ENCODE measurements around the gene TMEM127. TPM values are rescaled to one million over a fixed set of nuclear protein-coding genes. Genes with fewer than 3 reads are reported as not detected.

TMEM127 gene
- total and polyA plus RNA-seq, 2 donors from 2014 or later: 37.4 to 72.3 TPM

- Histone ChIP-seq H3K36me3 (ENCODE audit: control insufficient read depth in 2 of 3, insufficient read depth in 3 of 3, low read length in 3 of 3) (peaks cover under 1 to 9% (median 1%) of the 10 kb centered on the region in 3 donors), H3K9ac (ENCODE audit: low read length in 3 of 3) (no peak overlapping the region), H3K4me3 (ENCODE audit: low read length in 3 of 3) (no peak overlapping the region), H3K9me3 (ENCODE audit: control insufficient read depth in 2 of 3, insufficient read depth in 1 of 3, low read length in 3 of 3) (no peaks in the 10 kb centered on the region), H3K27me3 (ENCODE audit: control insufficient read depth, insufficient read depth, low read length) (no peaks in the 10 kb centered on the region), H3K4me1 (ENCODE audit: control insufficient read depth in 2 of 3, insufficient read depth in 2 of 3, low read depth in 1 of 3, low read length in 3 of 3) (peaks cover 0 to 9% (median 9%) of the 10 kb centered on the region in 3 donors), H3K27ac (ENCODE audit: low read depth in 2 of 2, low read length in 2 of 2) (no peak overlapping the region)
- no peak for DNase-seq
- no peak for TF ChIP-seq CTCF (IDR thresholded peaks at IDR 0.05; ENCODE audit: borderline replicate concordance, extremely low read depth, insufficient read depth)
- intact Hi-C loops (cut with DNase I): no loop called here
- FAIRE-seq: no peak
Measured at GRCh38 chr2:96308248-96308647, 42.5 kb upstream of the TMEM127 start.

- DNase-seq: no peak
- no peak for TF ChIP-seq CTCF (IDR thresholded peaks at IDR 0.05; ENCODE audit: borderline replicate concordance, extremely low read depth, insufficient read depth)
- Histone ChIP-seq H3K27ac (ENCODE audit: low read depth in 2 of 2, low read length in 2 of 2) (no peak overlapping the region), H3K9ac (ENCODE audit: low read length in 3 of 3) (peak overlapping the region in 1 of 3 donors; percentile 12), H3K27me3 (ENCODE audit: control insufficient read depth, insufficient read depth, low read length) (no peaks in the 10 kb centered on the region), H3K9me3 (ENCODE audit: control insufficient read depth in 2 of 3, insufficient read depth in 1 of 3, low read length in 3 of 3) (no peaks in the 10 kb centered on the region), H3K4me1 (ENCODE audit: control insufficient read depth in 2 of 3, insufficient read depth in 2 of 3, low read depth in 1 of 3, low read length in 3 of 3) (peaks cover 0 to 11% (median 9%) of the 10 kb centered on the region in 3 donors), H3K36me3 (ENCODE audit: control insufficient read depth in 2 of 3, insufficient read depth in 3 of 3, low read length in 3 of 3) (peaks cover 10 to 28% (median 20%) of the 10 kb centered on the region in 3 donors), H3K4me3 (ENCODE audit: low read length in 3 of 3) (peak overlapping the region; percentile 91 to 99 (median 94))
- no peak for FAIRE-seq
- intact Hi-C loops (cut with DNase I): no loop called here
Measured at GRCh38 chr2:96306370-96306769, 40.6 kb upstream of the TMEM127 start.

- Histone ChIP-seq H3K36me3 (ENCODE audit: control insufficient read depth in 2 of 3, insufficient read depth in 3 of 3, low read length in 3 of 3) (peaks cover 14 to 32% (median 24%) of the 10 kb centered on the region in 3 donors), H3K27ac (ENCODE audit: low read depth in 2 of 2, low read length in 2 of 2) (peak overlapping the region in 1 of 2 donors; percentile 61), H3K4me1 (ENCODE audit: control insufficient read depth in 2 of 3, insufficient read depth in 2 of 3, low read depth in 1 of 3, low read length in 3 of 3) (peaks cover 0 to 11% (median 9%) of the 10 kb centered on the region in 3 donors), H3K4me3 (ENCODE audit: low read length in 3 of 3) (peak overlapping the region; percentile 91 to 99 (median 94)), H3K9me3 (ENCODE audit: control insufficient read depth in 2 of 3, insufficient read depth in 1 of 3, low read length in 3 of 3) (no peaks in the 10 kb centered on the region), H3K27me3 (ENCODE audit: control insufficient read depth, insufficient read depth, low read length) (no peaks in the 10 kb centered on the region), H3K9ac (ENCODE audit: low read length in 3 of 3) (peak overlapping the region in 2 of 3 donors; percentile 86 to 87)
- no peak for FAIRE-seq
- no peak for TF ChIP-seq CTCF (IDR thresholded peaks at IDR 0.05; ENCODE audit: borderline replicate concordance, extremely low read depth, insufficient read depth)
- peak in 1 of 5 donors; percentile 8 for DNase-seq
- intact Hi-C loops (cut with DNase I): no loop called here
Measured at GRCh38 chr2:96305979-96306308, 40.1 kb upstream of the TMEM127 start.
